ENCODE measurements around the gene TBL1XR1. TPM values are rescaled to one million over a fixed set of nuclear protein-coding genes. Genes with fewer than 3 reads are reported as not detected.

TBL1XR1 gene
- total and polyA plus RNA-seq, 2 of the 13 experiments (the other 11 are each of a cell fraction or from before 2014, with no cell fraction given) = 57.7 to 62.5 TPM

DNA sequence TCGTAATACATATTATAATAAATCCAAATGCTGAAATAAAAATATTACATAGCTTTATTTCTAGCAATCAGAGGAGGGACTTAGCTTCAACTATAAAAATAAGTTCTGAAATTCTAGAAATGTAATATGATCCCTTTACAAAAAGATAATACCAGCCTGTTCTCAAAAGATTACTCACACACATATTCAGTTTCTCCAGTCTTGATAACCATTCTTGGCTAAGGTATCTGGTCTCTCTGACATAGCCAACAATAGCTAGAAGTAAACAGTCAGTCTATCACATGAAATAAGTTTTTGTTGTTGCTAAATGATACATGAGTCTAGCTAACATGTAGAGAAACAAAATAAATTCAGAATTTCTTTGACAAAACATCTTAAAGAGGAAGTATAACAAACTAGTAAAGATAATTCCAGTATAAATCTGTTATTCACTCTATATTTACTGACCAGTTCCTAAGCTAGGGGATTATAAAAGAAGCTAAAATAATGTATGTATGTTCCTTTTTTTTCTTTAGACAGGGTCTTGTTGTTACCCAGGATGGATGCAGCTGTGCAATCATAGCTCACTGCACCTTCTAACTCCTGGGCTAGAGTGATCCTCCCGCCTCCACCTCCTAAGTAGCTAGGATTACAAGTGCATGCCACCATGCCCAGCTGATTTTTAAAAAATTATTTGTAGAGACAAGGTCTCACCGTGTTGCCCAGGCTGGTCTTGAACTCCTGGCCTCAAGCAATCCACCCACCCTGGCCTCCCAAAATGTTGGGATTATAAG is 170.6 kb downstream of the TBL1XR1 start (continued):
- no peak for TF ChIP-seq RFXAP (CRISPR knock-in tag; IDR thresholded peaks at IDR 0.05; ENCODE audit: borderline replicate concordance)

DNA sequence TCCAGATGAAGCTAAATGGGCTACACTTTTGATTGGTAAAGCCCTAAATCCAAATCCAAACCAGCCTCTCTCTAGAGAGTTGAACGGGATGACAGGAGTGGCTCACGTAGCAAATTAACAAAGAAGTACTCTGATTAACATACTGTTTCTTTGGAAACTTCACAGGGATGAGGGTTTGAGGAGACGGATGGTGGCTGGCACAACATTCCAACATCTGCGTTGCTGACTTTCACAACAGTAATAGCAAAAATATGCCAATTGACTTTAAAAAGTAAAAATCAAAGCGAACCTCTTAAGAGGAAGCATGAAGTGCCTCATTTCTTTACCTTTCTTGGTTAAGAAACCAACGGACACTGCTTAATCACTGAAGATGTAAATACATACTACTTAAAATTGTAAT is 181.4 kb downstream of the TBL1XR1 start:
- ChIA-PET POLR2A (no interaction called here), CTCF (ENCODE audit: low intra/inter-chr PET ratio, low total read pairs) (no interaction called here)
- FAIRE-seq (no peak), DNase-seq (ENCODE audit: low spot score) (no peak), ATAC-seq (no peak)
- no TSS peak for BruUV-seq (replicated peaks)
- no peaks in the 10 kb centered on the region; a peak in 1 of 5 replicates for H3K27me3 ChIP-seq (ENCODE audit: control insufficient read depth in 1 of 2, insufficient read depth in 2 of 2, low read length in 2 of 2)
- H2AFZ ChIP-seq (ENCODE audit: low read length) = no peak overlapping the region
- no peaks in the 10 kb centered on the region for H3K9me3 ChIP-seq (ENCODE audit: low read length)
- no peaks in the 10 kb centered on the region for H3K4me1 ChIP-seq (ENCODE audit: insufficient read depth, low read length)
- peaks cover 2% of the 10 kb centered on the region; the same call in 1 of the 2 replicates for H4K20me1 ChIP-seq (ENCODE audit: insufficient read depth, low read length)
- 95% methylated on average over 6 of the region's 6 CpGs for WGBS (ENCODE audit: low lambda C conversion rate)
- no peak overlapping the region for H3K27ac ChIP-seq (ENCODE audit: extremely low read length, insufficient read depth, low read length)
- intact Hi-C loops (cut with micrococcal nuclease; ENCODE audit: unreplicated experiment) = no loop called here
- H3K9ac ChIP-seq (ENCODE audit: insufficient read depth, low read depth, low read length) = no peak overlapping the region
- in situ Hi-C loops (cut with HindIII; ENCODE audit: extremely low pct_ligation_motif_present, low pct_unique_long_range_greater_than_20kb) = no loop called here
- no peaks in the 10 kb centered on the region for H3K79me2 ChIP-seq (ENCODE audit: insufficient read depth, low read length)
- no peaks in the 10 kb centered on the region; a peak in 1 of 5 replicates for H3K36me3 ChIP-seq (replicated peaks in 1 of 2; ENCODE audit: control insufficient read depth in 1 of 2, insufficient read depth in 2 of 2, low read length in 2 of 2)
- no peak overlapping the region for H3K4me2 ChIP-seq (ENCODE audit: low read depth, low read length)
- no peak overlapping the region for H3K4me3 ChIP-seq (replicated peaks in 1 of 3; ENCODE audit: insufficient read depth in 1 of 3, low read depth in 2 of 3, low read length in 3 of 3)
- TF ChIP-seq TIGD3 (CRISPR knock-in tag; IDR thresholded peaks at IDR 0.05; ENCODE audit: borderline replicate concordance) (no peak), ZBTB8A (CRISPR knock-in tag; IDR thresholded peaks at IDR 0.05; ENCODE audit: borderline replicate concordance, low read depth) (no peak), ZNF577 (CRISPR knock-in tag; IDR thresholded peaks at IDR 0.05; ENCODE audit: borderline replicate concordance, low read depth) (no peak), MYC (CRISPR knock-in tag; IDR thresholded peaks at IDR 0.05; ENCODE audit: borderline replicate concordance) (no peak), NR2F1 (CRISPR knock-in tag; IDR thresholded peaks at IDR 0.05) (no peak), HNF1A (IDR thresholded peaks at IDR 0.05; ENCODE audit: low read depth) (no peak), HNF1A (CRISPR knock-in tag; IDR thresholded peaks at IDR 0.05; ENCODE audit: borderline replicate concordance) (no peak), TRIM24 (CRISPR knock-in tag; IDR thresholded peaks at IDR 0.05) (no peak), ZNF660 (CRISPR knock-in tag; IDR thresholded peaks at IDR 0.05; ENCODE audit: borderline replicate concordance, low read depth) (no peak)
